Stimulated activated CD4-positive, alpha-beta T cell treated with anti-CD3 and anti-CD28 coated beads, Interleukin-15, amount 100 ng/mL, for 48 hours (primary cell): ENCODE results near the gene ASPSCR1.
"Not testable (repeated sequence)": the region's sequence is repeated elsewhere in the genome, so short reads cannot be mapped to it uniquely, and the experiment has no call there.

ENCODE experiments used
- DNase-seq, 2 donors: peaks; one replicate each; pipeline ENCODE4 v3.0.0-alpha.2; 2020; ENCODE audit warnings: low read depth in 2 of 2

ASPSCR1 gene

DNA sequence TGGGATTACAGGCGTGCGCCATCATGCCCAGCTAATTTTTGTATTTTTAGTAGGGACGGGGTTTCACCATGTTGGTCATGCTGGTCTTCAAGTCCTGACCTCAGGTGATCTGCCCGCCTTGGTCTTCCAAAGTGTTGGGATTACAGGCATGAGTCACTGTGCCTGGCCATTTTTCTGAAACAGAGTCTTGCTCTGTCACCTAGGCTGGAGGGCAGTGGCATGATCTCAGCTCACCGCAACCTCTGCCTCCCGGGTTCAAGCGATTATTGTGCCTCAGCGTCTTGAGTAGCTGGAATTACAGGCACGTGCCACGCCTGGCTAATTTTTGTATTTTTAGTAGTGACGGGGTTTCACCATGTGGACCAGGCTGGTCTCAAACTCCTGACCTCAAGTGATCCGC is 4.1 kb downstream of the ASPSCR1 start:
- not testable (repeated sequence) for DNase-seq

DNA sequence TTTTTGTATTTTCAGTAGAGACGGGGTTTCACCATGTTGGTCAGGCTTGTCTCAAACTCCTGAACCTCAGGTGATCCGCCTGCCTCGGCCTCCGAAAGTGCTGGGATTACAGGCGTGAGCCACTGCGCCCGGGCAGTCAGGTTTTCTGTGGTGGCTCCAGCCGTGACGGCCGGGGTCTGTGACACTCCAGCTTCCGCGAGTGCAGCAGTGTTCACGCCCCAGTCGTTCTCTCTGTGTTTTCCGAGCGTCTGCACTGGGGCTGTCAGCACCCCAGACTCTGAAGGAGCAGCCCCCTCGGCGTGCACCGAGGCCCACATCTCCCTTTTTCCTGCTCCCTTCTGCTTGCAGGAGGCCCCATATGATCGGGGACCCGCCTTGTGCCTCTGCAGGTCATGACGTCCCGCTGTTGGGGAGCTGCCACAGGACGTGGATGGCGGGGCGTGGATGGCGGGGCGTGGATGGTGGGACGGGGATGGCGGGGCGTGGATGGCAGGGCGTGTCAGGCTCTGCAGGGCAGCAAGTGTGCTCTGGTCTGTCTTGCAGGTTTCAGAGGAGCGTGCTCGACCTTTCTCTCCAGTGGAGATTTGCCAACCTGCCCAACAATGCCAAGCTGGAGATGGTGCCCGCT is 5.7 kb downstream of the ASPSCR1 start:
- DNase-seq = no peak

DNA sequence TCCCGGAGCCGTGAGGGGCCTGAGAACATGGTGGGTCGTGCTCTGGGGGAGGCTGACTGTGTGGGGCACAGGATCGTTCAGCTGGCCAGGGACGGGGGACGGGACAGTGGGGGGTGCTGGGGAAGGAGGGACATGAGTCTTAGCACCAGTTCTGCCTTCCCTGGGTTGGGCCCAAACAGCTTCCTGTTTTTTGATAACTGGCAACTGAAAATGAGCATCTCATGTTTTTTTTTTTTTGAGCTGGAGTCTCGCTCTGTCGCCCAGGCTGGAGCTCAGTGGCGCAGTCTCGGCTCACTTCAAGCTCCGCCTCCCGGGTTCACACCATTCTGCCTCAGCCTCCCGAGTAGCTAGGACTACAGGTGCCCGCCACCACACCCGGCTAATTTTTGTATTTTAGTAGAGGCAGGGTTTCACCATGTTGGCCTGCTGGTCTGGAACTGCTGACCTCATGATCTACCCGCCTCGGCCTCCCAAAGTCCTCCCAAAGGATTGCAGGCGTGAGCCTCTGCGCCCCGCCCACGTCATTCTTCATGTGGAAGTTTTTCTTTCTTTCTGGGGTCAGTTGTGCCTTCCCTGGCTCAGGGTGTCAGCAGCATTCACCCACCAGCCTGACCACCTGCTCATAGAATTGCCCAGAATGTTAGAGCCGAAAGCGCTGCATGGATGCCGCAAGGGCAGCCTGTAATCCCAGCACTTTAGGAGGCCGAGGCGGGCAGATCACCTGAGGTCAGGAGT is 6.4 kb downstream of the ASPSCR1 start:
- no peak for DNase-seq

DNA sequence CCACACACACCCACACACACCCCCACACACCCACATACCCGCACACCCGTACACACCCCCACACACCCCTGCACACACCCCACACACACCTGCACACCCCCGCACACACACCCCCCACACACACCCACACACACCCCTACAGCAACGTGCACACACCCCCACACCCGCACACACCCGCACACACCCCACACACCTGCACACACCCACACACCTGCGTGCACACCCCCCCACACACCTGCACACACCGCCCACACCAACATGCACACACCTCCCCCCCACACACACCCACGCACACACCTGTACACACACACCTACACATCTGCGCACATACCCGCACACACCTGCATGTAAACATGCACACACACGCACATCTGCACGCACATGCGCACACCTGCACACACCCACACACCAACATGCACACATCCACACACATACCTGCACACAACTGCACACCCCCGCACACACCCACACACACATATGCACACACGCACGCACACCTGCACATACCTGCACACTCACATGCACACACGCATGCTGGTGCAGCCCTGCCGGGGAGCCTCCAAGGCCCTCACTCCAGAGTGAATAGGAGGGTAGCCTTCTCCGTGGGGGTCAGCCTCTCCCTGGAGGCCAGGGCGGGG is 7.5 kb downstream of the ASPSCR1 start:
- DNase-seq = no peak

- no peak for DNase-seq
Measured at GRCh38 chr17:81986606-81987005, 9.2 kb downstream of the ASPSCR1 start.

DNA sequence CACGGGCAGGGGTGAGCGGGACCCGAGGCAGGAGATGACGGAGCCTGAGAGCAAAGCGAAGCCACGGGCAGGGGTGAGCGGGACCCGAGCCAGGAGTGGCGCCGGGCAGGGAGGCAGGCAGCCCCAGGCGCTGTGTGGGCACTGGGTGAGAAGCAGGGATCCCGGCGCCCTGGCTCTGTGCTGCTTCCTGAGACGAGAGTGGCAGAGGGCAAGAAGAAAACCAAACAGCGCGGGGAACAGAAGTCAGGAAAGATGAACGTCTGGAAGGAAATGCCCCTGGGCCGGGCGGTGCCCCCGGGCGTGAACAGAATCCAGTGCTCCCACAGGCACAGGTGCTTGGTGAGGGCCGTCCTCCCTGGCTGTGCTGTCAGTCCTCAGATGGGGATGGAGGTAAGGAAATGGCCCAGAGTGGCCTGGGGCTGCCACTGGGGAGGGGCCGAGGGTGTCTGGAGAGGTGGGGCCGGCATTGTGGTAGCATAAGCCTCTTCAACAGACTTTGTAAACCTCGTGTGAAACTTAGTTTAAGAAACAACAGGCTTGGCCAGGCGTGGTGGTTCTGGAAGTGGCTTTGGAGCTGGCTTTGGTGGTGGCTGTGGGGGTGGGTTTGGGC is 9.8 kb downstream of the ASPSCR1 start:
- DNase-seq = no peak

DNA sequence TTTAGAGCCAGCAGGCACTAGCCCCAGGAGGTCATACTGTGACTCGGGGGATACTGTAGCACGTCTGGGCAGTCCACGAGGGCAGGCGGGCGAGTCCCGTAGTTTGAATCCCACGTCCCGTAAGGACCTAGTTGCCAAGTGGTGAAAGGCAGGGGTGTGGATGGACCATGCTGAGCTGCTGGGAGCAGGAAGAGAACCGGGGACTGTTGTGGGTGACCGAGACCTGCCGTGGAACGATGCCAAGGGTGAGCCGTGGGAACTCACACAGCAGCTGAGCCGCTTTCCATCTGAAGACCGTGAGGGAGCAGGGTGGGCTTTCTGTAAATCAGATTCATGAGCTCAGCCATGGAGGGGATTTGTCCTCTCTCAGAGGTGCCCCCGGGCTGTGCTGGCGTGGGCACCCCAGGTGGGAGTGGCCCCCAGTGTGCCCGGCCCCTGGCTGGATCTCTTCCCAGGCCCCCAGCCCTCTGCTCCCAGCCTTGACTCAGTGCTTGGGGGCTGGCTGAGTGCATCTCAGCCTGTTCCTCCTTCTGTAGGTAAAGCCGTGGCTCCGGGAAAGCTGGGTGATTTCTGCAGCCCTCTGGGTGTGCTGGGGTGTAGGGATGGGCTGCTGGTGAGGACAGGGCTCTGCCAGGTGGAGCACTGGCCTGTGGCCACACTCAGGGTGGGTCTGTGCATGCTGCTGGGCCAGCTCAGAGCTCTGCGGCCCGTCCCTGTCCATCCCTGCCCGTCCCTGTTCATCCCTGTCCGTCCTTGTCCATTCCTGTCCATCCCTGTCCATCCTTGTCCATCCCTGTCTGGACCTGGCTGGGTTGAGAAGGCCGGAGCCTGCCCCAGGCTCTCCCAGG is 13.6 kb downstream of the ASPSCR1 start:
- DNase-seq = no peak

- DNase-seq = no peak
Measured at GRCh38 chr17:81991684-81992305, 14.4 kb downstream of the ASPSCR1 start.

DNA sequence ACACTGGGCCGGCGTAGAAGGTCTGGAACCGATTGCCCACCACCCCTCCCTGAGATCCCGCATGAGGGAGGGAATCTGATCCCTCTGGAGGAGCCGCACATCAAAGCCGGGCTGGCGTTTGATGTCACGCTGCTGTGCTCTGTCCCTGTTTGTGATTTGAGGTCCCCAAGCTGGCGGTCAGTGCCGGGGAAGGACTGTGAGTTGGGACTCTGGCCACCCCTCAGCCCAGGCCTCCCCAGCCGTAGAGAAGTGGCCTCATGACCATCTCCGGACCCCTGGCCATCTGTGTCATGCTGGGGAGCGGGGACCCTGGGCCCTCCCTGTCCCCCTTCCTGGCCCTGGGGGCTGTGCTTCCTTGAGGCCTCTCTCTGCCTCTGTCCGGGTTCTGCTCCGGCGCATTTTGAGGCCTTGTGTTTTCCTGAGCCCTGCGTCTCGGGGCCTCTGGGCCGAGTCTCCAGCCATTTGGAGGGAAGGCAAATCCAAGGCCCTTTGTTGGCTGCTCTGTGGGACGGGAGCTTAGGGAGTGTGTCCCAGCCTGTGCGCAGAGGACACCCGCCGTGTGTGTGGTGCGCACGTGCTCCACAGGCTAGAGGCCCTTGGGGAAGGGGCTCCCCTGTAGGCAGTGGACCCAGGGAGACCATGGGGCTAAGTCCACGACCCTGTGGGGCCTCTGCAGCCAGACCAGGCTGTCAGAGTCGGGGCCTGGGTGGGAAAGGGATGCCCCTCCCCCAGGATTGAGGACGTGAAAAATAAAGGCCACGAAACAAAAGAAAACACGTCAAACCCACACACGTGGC is 15.1 kb downstream of the ASPSCR1 start:
- DNase-seq = no peak

- no peak for DNase-seq
Measured at GRCh38 chr17:81993729-81994592, 16.5 kb downstream of the ASPSCR1 start.

DNA sequence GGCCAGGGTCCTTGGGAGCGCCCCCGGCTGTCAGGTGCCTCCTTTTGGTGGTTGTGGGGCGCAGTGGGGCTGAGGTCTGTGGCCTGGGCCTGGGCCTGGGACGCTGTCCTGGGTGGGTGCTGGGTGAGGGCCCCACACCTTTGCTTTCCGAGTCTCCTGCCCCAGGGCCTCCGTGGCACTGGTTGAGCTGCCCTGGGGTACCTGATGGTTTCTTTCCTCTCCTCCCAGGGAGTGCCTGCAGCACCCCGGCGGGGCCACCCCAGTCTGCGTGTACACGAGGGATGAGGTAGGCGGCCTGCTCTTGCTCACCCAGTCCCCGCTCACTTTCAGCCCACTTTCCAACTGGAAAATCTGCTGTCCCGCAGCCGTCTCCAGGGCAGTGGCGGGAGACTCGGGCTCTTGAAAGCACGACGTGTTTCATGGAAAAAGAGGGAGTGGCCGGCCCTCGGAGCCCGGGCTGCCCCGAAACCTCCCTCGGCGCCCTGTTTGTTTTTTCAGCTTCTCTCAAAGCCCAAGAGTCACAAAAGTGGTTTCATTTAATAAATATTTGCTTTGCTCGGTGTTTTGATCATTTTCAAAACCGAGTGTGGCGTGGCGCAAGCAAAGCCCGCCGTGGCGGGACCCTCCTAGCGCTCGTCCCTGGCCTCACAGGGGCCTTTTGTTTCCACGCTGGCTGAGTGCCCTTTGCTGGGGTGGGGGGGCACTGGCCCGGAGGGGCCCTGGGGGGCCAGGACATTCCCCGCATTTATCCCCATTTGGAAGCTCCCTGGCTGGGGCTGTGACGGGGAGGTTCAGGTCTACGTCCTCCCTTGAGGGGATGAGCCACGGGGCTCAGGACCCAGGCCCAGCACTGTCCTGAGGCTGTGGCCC is 17.4 kb downstream of the ASPSCR1 start:
- no peak for DNase-seq

GRCh38 chr17:81995463-81996231 is 18.2 kb downstream of the ASPSCR1 start:
- no peak for DNase-seq

- DNase-seq = no peak
Measured at GRCh38 chr17:81996232-81996756, 18.9 kb downstream of the ASPSCR1 start.

DNA sequence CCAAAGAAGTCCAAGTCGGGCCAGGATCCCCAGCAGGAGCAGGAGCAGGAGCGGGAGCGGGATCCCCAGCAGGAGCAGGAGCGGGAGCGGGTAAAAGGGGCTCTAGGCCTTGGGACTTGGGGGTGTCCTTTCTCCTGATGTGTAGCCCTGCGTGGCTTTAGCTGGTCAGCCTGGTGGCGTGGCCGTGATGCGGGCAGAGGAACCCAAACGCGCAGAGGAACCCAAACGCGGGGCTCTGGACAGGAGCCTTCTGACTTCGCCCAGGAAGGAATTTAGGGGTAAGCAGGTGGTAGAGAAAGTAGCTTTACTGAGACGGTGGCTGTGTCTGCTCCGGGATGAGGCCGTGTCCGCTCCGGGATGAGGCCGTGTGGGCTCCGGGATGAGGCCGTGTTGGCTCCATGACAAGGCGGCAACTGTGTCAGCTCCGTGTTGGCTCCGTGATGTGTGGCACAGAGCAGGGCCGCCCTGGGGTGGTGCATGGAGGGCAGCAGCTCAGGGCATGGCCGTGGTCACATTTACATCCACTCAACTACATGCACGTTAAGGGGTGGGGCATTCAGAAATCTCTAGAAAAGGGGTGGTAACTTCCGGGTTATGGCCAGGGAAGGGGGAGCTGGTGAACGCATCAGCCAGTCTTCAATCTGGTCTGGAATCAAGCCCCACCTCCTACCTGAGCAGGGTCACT is 19.5 kb downstream of the ASPSCR1 start:
- no peak for DNase-seq

DNA sequence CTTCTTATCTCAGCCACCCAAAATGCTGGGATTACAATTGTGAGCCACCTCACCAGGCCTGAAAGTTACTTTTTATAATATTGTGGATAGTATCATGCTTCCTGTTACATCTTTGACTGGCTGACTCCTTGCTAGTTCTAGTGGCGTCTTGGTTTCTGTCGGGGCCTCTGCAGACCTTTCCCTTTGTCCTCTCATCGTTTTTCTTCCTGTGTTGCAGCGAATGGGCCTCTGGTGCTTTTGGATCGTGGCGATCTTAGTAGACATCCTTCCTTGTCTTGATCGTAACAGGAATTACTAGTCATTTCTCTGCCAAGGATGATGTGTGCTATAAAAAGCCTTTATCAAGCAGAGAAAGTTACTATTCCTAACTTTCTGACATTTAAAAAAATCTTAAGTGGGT is 20.8 kb downstream of the ASPSCR1 start:
- DNase-seq = no peak

GRCh38 chr17:81998691-81999438 is 21.4 kb downstream of the ASPSCR1 start:
- DNase-seq = no peak
